Limb (tissue), 2 donors: ENCODE measurements around the gene STAT3.
"Not testable (repeated sequence)": the region's sequence is repeated elsewhere in the genome, so short reads cannot be mapped to it uniquely, and the experiment has no call there.

ENCODE experiments used
- DNase-seq, 2 donors: peaks; one replicate each; pipeline ENCODE4 v3.0.0-alpha.2; 2016; ENCODE audit errors: extremely low spot score in 2 of 2

The STAT3 gene

GRCh38 chr17:42386777-42387657, 1.2 kb downstream of the STAT3 start:
- peak in 1 of 2 donors; percentile 50 for DNase-seq

DNA sequence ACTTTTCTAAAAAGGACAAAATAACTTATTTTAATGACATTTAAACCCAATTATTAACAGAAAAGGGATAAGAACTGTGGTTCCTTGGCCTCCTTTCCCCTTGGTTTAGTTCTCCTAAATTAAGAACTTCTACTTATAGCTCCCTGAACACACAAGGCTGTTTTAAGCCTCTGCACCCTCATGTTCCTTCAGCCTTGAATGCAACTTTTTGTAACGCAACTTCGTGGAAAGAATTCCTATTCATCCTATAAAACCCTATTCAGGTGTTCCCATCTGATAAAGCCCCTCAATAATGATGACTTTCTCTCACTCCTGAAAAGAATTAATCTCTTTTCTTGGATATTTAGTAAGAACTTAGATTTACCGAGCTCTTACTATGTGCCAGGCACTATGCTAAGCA, 6.3 kb downstream of the STAT3 start:
- no peak for DNase-seq

- DNase-seq, result no peak
Observed at GRCh38 chr17:42380935-42381334, 7.3 kb downstream of the STAT3 start.

GRCh38 chr17:42378959-42379594, 9.2 kb downstream of the STAT3 start:
- peak in 1 of 2 donors; percentile 45 for DNase-seq

GRCh38 chr17:42378359-42378958, 9.8 kb downstream of the STAT3 start:
- DNase-seq, result no peak

DNA sequence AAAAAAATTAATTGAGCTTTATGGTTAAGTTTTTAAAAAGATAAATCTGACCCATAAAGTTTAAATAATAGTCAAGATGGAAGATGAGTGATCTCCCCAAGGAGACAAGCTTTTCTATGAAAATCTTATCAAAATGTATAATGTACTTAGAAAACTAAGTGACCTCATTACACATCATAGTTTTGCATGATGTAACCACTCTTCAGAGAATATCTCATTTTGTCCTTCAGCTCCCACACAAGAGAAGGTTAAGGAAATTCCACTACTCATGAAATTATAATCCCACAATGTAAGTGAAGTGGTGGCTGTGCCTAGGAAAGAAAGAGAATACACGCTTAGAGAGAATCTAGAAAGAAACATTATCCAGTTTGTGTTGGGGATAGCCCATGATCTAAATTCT, 14.3 kb downstream of the STAT3 start:
- no peak for DNase-seq

DNA sequence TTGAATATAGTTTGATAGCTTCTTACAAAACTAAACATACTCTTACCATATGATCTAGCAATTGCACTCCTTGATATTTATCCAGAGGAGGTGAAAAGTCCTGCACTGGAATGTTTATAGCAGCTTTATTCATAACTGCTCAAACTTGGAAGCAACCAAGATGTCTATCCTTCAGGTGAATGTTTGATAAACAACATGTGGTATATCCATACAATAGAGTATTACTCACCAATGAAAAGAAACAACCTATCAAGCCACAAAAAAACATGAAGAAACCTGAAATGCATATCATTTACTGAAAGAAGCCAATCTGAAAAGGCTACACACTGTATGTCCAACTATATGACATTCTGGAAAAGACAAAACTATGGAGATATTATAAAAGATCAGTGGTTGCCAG, 16.1 kb downstream of the STAT3 start:
- DNase-seq, result no peak

- DNase-seq, result not testable (repeated sequence)
Observed at GRCh38 chr17:42368797-42369561, 19.3 kb downstream of the STAT3 start.

DNA sequence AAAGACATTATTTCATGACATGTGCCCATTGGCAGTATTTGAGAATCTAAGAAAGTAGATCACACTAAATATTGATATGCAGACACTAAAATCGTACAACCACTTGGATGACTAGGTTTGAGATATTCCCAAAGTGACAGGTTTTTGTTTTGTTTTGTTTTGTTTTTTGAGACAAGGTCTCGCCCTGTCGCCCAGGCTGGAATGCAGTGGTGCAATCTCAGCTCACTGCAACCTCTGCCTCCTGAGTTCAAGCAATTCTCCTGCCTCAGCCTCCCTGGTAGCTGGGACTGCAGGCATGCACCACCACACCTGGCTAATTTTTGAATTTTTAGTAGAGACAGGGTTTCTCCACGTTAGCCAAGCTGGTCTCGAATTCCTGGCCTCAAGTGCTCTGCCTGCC, 19.9 kb downstream of the STAT3 start:
- DNase-seq, result not testable (repeated sequence)

GRCh38 chr17:42366176-42367023, 21.8 kb downstream of the STAT3 start:
- not testable (repeated sequence) for DNase-seq

GRCh38 chr17:42365136-42365535, 23.1 kb downstream of the STAT3 start:
- DNase-seq, result no peak

DNA sequence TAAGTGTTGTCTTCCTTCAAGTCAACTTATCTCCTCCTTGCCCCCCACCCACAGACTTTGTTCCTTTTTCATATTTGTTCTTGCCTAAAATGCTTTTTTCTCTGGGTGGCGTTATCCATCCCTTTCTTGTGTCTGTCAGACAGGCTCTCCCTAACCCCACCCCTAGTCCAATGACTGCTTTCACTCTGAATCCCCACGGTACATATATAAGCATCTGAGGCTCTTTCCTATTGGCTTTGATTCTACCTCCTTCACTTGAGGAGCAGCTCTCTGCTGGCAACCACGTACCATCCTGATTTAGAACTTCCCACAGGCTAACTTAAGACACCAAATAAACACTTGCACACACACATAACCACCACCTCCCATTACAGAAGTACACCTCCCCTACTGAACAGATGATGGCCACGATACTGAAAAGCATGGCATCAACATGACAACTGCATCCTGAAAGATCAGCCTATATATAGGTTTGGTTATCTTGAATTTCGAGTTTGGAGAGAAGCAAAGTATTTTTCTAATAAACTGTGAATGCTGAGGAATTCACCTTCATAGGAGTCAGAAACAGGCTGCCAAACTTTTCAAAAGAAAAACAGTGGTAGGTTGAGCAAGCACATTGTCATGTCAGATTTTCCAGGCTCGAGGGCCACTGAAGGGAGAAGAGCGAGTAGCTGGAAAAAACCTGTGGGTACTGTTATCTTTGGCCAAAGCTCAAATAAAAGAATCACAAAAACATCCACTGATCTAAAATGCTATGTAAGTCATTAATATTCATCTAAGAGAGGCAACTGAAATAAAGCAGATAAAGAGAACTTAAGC, 24.3 kb downstream of the STAT3 start:
- no peak for DNase-seq

GRCh38 chr17:42363231-42363630, 25.0 kb downstream of the STAT3 start:
- no peak for DNase-seq

GRCh38 chr17:42362245-42362961, 25.8 kb downstream of the STAT3 start:
- no peak for DNase-seq

DNA sequence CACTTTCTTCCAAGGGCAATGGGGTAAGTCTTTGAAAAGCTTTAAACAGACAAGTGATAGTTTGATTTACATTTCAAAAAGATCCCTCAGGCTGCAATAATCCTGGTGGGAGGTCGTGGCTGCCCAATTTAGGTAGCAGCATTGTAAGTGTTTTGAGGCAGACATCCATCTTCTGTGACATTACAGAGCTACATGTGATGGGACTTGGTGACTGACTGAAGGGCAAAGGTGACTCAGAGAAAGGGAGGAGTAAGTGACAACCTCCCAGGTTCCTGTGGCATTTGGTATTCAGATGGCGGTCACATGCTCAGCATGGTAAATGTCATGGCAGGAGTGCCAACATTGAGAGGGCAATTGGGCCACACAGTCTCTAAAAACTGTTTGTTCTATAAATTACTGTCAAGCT, 26.5 kb downstream of the STAT3 start:
- no peak for DNase-seq

GRCh38 chr17:42360388-42360787, 27.9 kb downstream of the STAT3 start:
- DNase-seq, result not testable (repeated sequence)

GRCh38 chr17:42359133-42359532, 29.1 kb downstream of the STAT3 start:
- DNase-seq, result no peak

DNA sequence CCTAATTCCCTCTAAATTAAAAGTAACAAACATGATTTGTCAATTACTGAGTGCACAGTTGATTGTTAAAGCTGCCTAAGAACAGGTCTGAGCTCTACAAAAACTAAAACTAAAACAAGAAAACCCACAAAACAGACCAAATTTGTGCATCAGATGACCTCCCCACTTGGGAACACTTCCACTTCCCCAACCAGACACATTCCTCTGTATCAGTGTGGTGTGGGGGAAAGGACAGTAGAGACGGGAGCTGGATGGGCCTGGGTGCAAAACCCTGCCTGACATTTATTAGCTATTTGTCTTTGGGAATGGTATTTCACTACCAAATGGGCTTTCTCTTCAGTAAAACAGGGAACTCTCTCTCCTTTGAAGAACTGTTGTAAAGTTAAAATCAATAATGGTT, 29.8 kb downstream of the STAT3 start:
- no peak for DNase-seq
